Parathyroid adenoma (tissue), 2 donors: ENCODE data around the gene ZNF385D.

Source experiments
- H2AFZ ChIP-seq: fragments of 300-600 bp; sonication (generic); one replicate; pipeline ENCODE4 v1.7.0; 2017; ENCODE audit warnings: antibody characterized with exemption, mild to moderate bottlenecking
- H3K27ac ChIP-seq: fragments of 300-600 bp; sonication (generic); one replicate; pipeline ENCODE4 v1.7.0; 2017
- H3K27me3 ChIP-seq: fragments of 300-600 bp; sonication (generic); one replicate; pipeline ENCODE4 v1.7.0; 2017; ENCODE audit warnings: low read length; ENCODE audit not compliant: control insufficient read depth, insufficient read depth
- H3K36me3 ChIP-seq: fragments of 300-600 bp; sonication (generic); one replicate; pipeline ENCODE4 v1.7.0; 2017; ENCODE audit warnings: low read length; ENCODE audit not compliant: control insufficient read depth, insufficient read depth
- H3K4me1 ChIP-seq: fragments of 300-600 bp; sonication (generic); one replicate; pipeline ENCODE4 v1.7.0; 2017; ENCODE audit warnings: control low read depth
- H3K4me2 ChIP-seq: fragments of 300-600 bp; sonication (generic); one replicate; pipeline ENCODE4 v1.7.0; 2017; ENCODE audit warnings: low read length
- H3K4me3 ChIP-seq: fragments of 300-600 bp; sonication (generic); one replicate; pipeline ENCODE4 v1.7.0; 2017; ENCODE audit warnings: low read depth, low read length
- H3K79me2 ChIP-seq: fragments of 300-600 bp; sonication (generic); one replicate; pipeline ENCODE4 v1.7.0; 2017; ENCODE audit warnings: control low read depth
- H3K9ac ChIP-seq: fragments of 300-600 bp; sonication (generic); one replicate; pipeline ENCODE4 v1.7.0; 2017; ENCODE audit warnings: mild to moderate bottlenecking
- H3K9me3 ChIP-seq: fragments of 300-600 bp; sonication (generic); one replicate; pipeline ENCODE4 v1.7.0; 2017; ENCODE audit warnings: low read length; ENCODE audit not compliant: control insufficient read depth
- CTCF ChIP-seq: fragments of 300-600 bp; sonication (generic); IDR thresholded peaks from one replicate; pipeline ENCODE4 v1.7.0; 2017; ENCODE audit warnings: antibody characterized with exemption, mild to moderate bottlenecking
- donor health status: primary hyperparathyroidism.

ZNF385D gene

GRCh38 chr3:21592828-21593227 is 158.2 kb downstream of the ZNF385D start:
- Histone ChIP-seq H3K9ac (no peak overlapping the region), H3K4me1 (no peaks in the 10 kb centered on the region), H3K4me3 (no peak overlapping the region), H3K27ac (no peak overlapping the region), H3K4me2 (no peak overlapping the region), H3K9me3 (no peaks in the 10 kb centered on the region), H3K79me2 (no peaks in the 10 kb centered on the region), H2AFZ (no peak overlapping the region), H3K36me3 (no peaks in the 10 kb centered on the region), H3K27me3 (no peaks in the 10 kb centered on the region)
- TF ChIP-seq CTCF = no peak

GRCh38 chr3:21587894-21588293 is 163.1 kb downstream of the ZNF385D start:
- no peaks in the 10 kb centered on the region for H3K36me3 ChIP-seq
- no peaks in the 10 kb centered on the region for H3K9me3 ChIP-seq
- no peak overlapping the region for H3K4me3 ChIP-seq
- no peak for TF ChIP-seq CTCF
- H3K27me3 ChIP-seq = no peaks in the 10 kb centered on the region
- no peak overlapping the region for H3K4me2 ChIP-seq
- H3K79me2 ChIP-seq = no peaks in the 10 kb centered on the region
- no peak overlapping the region for H2AFZ ChIP-seq
- H3K9ac ChIP-seq = no peak overlapping the region
- no peak overlapping the region for H3K27ac ChIP-seq
- no peaks in the 10 kb centered on the region for H3K4me1 ChIP-seq

- Histone ChIP-seq H3K27ac (no peak overlapping the region), H3K9ac (no peak overlapping the region), H3K36me3 (no peaks in the 10 kb centered on the region), H3K4me3 (no peak overlapping the region), H3K4me2 (no peak overlapping the region), H3K79me2 (no peaks in the 10 kb centered on the region), H2AFZ (no peak overlapping the region), H3K27me3 (no peaks in the 10 kb centered on the region), H3K4me1 (no peaks in the 10 kb centered on the region), H3K9me3 (no peaks in the 10 kb centered on the region)
- TF ChIP-seq CTCF = no peak
Measured at GRCh38 chr3:21585216-21585740, 165.7 kb downstream of the ZNF385D start.

GRCh38 chr3:21573291-21573690 is 177.7 kb downstream of the ZNF385D start:
- no peak overlapping the region for H3K4me2 ChIP-seq
- no peaks in the 10 kb centered on the region for H3K4me1 ChIP-seq
- no peaks in the 10 kb centered on the region for H3K9me3 ChIP-seq
- no peaks in the 10 kb centered on the region for H3K36me3 ChIP-seq
- no peak overlapping the region for H3K27ac ChIP-seq
- no peak for TF ChIP-seq CTCF
- no peak overlapping the region for H3K4me3 ChIP-seq
- H2AFZ ChIP-seq = no peak overlapping the region
- no peaks in the 10 kb centered on the region for H3K27me3 ChIP-seq
- H3K79me2 ChIP-seq = no peaks in the 10 kb centered on the region
- H3K9ac ChIP-seq = no peak overlapping the region

- no peak overlapping the region for H2AFZ ChIP-seq
- H3K27ac ChIP-seq = no peak overlapping the region
- H3K36me3 ChIP-seq = no peaks in the 10 kb centered on the region
Measured at GRCh38 chr3:21564531-21564930, 186.5 kb downstream of the ZNF385D start.

More at GRCh38 chr3:21564531-21564930, 186.5 kb downstream of the ZNF385D start:
- H3K4me3 ChIP-seq = no peak overlapping the region
- H3K9me3 ChIP-seq = no peaks in the 10 kb centered on the region
- no peak for TF ChIP-seq CTCF
- no peaks in the 10 kb centered on the region for H3K27me3 ChIP-seq
- H3K9ac ChIP-seq = no peak overlapping the region
- H3K4me1 ChIP-seq = no peaks in the 10 kb centered on the region
- no peak overlapping the region for H3K4me2 ChIP-seq
- no peaks in the 10 kb centered on the region for H3K79me2 ChIP-seq
